ENCODE results near the gene ATG101.

Gene ATG101

DNA sequence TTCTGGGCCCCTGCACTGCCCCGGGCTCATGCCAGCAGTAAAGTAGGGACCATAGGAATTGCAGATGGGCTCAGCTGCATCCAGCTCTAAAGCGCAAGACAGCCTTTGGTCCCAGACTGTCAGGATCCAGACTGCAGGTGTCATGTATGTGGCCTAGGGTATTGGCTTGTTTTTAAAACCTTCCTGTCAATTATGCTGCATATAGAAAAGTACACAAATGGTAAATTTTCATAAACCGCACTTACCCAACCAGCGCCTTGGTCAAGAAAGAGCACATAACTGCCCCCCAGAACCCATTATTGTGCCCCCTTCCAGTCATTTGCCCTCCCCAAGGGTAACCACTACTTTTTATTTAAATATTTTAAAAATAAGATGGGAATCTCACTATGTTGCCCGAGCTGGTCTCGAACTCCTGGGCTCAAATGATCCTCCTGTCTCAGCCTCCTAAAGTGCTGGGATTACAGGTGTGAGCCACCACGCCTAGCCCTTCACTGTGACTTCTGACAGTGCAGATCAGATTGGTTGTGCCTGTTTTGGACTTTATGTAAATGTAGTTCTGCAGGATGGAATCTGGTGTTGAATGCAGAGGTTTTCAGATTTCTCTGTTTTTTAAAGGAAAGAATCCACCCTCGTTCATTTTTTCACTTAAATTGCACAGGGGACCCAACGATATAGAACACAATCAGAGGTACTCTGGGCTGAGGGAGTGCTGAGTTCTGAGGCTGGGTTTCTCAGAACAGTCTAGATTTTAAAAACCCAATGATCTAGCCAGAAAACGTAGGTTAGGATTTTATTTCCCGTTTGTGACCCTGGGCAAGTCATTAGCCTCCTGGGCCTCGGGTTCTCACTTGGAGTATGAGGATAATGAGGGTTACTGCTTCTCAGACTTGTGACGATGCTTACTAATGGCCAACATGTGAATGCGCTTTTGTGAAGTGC lies 11.9 kb upstream of the ATG101 start:
- DNase-seq (ENCODE audit: low spot score): no peak

DNA sequence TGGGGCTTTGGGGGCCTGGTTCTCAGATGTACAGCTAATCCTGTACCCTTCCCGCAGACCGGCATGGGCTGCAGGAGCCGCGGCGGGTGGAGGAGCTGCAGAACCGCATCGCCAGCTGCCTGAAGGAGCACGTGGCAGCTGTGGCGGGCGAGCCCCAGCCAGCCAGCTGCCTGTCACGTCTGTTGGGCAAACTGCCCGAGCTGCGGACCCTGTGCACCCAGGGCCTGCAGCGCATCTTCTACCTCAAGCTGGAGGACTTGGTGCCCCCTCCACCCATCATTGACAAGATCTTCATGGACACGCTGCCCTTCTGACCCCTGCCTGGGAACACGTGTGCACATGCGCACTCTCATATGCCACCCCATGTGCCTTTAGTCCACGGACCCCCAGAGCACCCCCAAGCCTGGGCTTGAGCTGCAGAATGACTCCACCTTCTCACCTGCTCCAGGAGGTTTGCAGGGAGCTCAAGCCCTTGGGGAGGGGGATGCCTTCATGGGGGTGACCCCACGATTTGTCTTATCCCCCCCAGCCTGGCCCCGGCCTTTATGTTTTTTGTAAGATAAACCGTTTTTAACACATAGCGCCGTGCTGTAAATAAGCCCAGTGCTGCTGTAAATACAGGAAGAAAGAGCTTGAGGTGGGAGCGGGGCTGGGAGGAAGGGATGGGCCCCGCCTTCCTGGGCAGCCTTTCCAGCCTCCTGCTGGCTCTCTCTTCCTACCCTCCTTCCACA lies 11.0 kb upstream of the ATG101 start:
- DNase-seq (ENCODE audit: low spot score): no peak

DNA sequence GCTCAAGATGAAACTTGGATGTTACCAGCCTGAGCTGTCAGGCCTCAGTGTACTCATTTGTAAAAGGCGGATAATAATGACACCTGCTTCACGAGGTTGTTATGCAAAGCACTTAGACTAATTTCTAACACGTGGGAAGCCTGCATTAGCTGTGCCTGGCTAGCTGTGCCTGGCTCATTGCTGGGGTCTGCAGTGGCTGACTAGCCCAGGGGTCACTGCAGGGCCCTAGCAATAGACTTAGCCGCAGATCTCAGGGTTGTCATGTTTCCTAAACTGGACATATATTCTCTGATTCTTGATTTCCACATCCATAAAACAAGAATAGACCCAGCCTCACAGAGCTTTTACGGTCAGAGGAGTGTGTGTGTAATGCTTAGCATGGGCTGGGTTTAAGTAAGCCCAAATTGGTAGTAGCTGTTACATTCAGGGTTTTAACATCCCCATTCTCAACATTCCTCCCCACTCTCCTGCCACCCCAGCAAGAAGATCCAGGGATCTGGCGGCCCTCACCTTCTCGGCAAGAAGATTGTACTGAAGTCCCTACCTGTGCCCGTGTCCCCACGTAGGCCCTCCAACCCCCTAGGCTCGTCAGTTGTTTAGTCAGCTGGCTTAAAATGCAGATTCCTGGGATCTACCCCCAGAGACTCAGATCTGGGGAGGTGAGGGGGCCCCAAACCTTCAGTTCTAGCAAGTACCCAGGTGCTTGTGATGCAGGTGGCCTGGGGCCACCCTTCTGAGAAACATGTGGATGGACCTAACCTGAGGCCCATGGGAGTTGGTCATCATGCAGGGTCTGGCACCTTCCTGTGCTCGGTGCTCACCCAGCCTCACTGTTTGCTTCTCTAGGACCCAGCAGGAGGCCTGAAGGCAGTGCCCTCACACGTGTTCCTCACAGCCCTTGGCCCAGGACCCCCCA lies 9.9 kb upstream of the ATG101 start:
- no peak for DNase-seq (ENCODE audit: low spot score)

DNA sequence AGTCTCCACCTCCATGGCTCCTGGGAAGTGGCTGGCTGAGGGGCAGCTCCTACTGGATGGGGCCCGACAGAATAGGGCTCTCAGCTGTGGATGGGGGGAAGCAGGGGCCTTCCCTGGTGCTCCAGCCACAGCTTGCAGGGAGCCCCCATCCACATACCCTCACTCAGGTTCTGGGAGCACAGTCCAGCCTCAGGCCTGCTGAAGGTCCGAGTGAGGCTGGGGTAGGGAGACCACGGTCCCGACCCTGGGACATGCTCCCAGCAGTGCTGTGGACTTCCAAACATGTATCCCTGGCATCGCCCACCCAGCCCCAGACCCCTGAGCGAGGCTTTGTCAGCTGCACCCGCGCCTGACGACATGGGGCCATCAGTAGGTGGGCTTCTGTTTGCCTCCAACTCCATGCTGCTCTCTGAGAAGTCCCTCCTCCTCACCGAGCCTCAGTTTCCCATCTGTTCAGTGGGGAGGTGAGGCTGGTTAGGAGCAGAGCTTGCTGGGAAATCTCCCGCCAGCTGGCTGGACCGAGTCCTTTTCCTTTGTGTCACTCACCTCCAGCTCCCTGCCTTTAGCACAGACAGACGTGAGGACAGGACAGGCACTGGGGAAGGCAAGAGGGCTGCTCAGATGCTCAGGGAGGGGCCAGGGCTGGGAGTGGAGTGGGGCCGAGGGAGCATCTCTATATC lies 9.1 kb upstream of the ATG101 start:
- no peak for DNase-seq (ENCODE audit: low spot score)

DNA sequence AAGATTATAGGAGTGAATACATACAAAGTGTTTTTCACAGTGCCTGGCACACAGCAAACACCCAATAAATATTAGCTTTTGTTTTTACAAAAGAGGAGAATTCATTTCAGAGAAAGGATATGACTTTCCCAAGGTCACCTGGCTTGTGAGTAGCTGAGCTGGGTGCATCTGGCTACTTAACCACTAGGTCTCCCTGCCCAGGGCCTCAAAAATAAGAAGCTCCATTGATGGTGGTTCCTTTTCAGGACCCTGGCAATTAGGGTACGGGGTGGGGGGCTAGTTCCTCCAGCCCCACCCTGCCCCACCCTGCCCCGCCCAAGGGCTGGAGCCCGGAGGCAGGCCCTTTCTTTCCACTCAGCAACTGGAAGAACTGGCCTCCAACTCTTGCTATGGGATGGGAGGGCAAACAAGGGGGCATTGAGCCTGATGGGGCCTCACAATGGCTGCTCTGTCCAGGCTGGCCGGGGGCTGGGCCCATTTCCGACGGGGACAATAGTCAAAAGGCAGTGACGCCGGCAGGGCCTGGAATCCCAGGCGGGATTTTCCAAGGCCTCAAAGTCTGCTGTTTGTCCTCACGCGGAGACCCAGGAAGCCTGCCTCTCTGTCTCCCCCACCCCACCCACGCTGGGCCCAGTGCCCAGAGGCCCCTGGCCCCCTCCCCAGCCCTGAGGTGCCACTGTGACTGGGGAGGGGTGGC lies 8.2 kb upstream of the ATG101 start:
- no peak for DNase-seq (ENCODE audit: low spot score)

DNA sequence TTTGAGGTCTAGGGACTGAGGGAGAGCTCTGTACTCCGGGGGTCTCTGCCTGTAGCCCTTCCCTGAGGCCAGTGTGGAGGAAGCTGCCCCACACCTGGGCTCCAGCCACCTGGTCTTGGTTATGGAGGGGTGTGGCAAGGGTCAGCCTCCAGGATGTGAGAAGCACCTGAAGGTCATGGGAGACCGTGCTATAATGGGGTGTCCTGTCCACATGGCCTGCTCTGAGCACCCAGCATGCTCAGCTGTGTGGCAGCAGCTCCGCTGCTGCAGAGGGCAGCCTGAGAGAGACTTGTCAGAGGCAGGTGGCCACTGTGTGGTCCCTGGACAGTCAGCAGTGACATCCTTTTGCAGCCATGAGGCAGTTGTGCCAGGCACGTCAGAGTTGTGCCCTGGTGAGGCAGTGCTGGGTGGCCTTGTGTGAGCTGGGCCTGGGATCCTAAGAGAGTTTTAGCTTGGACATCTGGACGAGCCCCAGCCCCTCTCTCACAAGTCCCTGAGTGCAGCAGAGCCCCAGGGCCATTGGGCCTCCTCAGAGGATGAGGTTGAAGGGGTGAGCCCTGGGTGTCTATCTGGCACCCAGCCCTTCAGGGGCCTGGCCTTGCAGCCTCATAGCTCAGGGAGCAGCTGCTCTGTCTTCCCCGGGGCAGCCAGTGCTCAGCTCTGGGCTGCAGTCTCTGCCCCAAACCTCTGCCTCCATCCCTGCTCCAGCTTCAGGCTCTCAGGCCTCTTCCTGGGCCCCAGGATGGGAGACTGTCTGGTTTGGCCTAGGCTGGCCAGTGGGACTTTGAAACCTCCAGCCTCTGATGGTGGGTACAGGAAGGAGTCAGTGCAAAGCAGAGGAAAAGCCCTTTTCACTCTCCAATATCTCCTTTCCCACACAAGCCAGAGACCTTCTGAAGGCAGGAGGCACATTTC lies 7.4 kb upstream of the ATG101 start:
- no peak for DNase-seq (ENCODE audit: low spot score)

DNA sequence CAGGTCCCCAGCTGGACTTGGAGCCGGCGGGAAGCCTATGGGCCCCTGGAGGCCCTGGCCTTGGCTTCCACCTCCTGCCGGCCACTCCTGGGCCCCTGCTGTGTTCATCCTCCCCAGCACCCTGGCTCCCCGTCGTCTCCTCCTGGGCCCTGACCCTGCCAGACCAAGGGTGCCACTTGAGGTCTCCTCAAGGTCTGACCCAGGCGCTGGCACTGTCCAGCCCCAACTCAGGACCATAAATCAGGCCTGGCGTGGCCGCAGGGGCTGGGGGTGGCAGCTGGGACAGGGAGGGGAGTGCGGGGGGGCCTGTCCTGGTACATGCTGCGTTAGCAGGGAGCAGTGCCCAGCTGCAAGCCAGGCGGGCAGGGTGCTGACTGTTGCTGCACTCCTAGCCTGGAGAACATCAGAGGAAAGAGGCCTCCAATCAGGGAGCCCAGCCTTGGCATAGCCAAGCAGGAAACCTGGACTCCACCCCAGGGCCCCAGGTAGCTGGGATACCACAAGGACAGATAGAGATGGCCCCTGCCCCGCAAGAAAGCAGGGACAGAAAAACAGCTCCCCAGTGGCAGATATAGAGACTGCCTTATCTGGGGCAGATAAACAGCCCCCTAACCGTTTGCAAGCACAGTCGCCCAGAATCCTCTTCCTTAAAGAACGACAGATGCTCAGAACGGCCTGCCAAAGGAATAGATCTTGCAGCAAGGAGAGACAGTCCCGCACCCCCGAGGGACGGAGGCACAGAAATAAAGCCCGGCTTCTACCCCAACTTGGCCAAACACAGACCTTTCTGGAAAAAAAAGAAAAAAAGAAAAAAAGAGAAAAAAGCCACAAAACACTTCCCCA lies 6.5 kb upstream of the ATG101 start:
- no peak for DNase-seq (ENCODE audit: low spot score)

DNA sequence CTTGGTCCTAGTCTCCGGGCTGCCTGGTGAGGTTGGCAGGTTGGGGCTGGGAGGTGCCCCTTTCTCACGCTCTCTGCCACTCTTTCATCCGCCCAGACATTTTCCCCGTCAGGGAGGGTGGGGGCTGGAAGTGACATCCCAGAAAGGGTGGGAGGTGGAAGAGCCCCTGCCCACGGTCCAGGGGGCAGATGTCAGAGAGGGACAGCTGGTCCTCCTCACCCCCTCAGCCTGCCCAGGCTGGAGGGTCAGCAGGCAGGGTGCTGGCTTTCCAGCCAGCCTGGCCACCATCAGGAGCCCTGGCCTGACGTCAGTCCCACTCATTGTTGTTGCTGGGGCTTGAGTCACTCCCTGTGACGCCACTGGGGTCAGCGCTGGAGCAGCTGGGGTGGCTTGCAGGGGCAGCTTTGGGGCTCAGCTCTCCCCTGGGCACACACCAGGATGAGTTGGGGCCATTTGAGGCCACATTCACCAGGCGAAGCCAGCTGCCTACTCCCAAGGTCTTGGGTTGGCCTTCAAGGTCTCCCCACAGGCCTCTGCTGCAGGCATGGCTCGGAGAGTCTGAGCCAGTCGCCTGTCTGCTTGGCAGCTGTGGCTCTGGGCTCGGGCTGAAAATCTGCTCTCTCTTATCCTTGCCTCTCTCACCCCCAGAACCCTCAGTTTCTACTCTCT lies 5.7 kb upstream of the ATG101 start:
- no peak for DNase-seq (ENCODE audit: low spot score)

DNA sequence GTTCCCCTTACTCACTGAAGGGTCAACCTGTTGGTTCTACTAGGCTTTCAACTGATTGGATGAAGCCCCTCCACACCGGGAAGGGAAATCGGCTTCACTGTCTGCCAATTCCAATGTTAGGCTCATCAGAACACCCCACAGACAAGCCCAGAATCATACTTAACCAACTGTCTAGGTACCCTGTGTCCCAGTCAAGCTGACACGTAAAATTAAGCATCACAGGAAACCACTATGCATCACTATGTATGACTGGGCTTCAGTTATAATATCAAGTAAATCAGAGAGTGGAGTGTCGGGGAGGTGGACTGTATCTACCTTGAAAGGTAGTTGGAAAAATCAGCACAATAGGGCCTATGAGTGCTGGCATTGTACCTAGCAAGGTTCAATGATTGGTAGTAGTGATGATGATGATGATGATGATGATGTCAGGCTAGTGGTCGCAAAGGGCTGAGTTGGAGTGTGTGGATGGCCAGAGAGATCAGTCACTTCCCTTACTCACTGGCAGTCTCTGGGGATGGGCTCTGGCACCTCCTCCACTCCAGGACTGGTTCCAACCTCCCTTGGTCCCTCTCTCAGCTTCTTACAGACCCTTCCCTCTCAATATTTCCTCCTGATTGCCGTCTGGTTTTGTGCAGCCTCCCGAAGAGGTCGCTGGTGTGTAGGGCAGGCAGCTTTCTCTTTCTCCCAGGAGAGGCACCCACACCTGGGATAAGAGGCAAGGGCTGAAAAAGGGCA lies 3.3 kb upstream of the ATG101 start:
- no peak for DNase-seq (ENCODE audit: low spot score)

DNA sequence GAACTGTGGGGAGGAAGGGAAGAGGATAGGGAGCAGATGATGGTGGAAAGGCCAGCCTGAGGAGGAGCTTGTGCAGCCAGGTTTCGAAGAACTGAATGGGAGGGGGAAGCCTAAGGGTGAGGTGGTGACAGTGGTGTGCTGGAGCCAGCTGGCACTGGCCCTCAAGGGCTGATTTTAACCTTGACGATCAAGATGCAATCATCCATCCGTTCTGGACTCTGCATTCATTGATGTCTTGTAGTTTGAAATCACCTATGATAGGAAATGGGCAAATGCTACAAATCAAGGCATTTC lies 2.8 kb upstream of the ATG101 start:
- DNase-seq (ENCODE audit: low spot score): no peak

DNA sequence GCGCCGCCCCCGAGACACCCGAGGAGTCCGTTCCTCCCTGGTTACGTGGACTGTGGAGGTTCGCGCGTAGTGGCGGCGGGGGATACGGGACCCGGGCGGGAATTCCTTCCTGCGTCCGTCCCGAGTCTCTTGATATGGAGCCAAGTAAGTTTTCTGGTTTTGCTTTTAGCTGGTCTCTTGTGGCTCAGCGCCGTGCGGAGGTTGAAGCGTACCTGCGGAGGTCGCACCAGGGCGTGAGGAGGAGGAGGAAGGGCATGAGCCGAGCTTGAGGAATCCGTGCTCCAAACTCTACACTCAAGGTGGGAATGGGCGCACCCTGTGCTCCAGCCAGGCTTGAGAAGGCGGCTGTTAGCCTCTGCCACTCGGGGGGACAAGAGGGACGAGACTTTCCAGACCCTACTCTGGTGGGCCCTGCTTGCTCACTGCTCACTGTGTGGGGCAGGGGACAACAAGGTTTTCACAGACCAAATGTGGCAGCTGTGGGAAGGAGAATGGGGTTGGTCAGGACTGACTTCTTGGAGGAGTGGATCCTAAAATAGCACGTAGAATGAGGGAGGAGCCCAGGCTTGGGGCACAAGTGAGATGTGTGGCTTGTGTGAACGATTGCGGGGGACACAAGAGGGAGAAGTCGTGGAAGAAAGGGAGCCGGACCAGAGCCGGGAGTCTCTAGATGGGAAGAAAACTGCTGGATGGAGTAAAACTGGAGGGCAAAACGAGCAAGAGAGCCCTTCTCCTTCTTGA lies 577 bp downstream of the ATG101 start:
- DNase-seq (ENCODE audit: low spot score): no peak

DNA sequence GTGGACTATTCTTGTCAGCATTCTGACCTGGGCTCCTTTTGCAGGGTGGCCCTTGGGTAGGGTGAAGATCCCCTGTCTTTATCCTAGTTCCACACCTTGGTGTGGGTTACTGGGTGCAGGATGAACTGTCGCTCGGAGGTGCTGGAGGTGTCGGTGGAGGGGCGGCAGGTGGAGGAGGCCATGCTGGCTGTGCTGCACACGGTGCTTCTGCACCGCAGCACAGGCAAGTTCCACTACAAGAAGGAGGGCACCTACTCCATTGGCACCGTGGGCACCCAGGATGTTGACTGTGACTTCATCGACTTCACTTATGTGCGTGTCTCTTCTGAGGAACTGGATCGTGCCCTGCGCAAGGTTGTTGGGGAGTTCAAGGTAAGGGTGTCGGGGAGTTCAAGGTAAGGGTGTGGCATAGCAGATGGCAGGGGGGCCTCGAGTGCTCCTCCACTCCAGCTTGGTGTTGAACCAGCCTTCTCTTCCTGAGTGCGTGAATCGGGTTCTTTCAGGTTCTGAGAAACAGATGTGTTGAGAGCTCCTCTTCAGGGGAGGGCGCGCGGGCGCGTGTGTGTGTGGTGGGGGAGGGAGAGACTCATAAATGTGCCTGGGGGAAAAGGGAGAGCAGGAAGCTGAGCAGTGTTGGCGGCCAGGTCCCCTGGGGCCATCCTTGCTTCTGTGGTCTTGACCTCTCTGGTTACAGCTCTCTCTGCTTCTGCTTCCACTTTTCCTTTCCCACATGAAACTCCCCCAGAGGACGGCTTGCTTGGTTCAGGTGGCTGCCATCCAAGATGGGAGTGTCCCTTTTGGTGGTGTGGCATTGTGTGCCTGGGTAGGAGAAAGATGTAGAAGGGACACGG lies 4.0 kb downstream of the ATG101 start:
- no peak for DNase-seq (ENCODE audit: low spot score)

DNA sequence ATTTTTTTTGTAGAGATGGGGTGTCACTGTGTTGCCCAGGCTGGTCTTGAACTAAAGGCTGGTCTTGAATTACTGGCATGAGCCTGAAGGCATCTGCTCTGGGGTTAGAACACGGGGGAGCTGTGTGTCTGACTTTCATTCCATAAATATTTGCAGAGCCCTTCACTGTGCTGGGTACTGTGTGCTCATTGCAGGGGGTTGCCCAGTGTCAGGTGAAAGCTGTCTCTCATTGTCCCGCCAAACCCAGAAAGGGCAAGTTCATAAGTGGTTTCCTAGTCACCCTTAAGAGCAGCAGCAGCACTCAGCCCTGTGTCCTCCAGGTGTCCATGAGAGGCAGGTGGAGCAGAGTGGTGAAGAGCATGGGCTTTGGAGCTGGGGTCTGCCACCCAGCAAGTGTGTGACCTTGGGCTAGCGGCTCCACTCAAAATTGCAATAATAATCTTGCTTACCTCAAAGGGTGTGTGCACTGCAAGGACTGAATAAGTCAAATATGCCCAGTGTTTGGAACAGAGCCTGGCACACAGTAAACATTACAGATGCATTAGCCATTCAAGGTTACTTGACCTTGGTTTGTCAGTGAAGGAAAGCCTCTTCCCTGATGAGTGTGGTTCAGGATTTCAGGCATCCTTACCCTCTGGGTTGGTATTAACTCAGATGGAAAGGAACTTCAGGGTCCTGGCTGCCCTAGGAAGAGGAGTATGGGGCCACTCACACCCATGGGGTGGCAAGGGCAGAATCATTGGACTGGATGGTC lies 5.4 kb downstream of the ATG101 start:
- no peak for DNase-seq (ENCODE audit: low spot score)

DNA sequence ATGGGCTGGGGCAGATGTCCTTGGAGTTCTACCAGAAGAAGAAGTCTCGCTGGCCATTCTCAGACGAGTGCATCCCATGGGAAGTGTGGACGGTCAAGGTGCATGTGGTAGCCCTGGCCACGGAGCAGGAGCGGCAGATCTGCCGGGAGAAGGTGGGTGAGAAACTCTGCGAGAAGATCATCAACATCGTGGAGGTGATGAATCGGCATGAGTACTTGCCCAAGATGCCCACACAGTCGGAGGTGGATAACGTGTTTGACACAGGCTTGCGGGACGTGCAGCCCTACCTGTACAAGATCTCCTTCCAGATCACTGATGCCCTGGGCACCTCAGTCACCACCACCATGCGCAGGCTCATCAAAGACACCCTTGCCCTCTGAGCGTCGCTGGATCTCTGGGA lies 7.0 kb downstream of the ATG101 start:
- no peak for DNase-seq (ENCODE audit: low spot score)

DNA sequence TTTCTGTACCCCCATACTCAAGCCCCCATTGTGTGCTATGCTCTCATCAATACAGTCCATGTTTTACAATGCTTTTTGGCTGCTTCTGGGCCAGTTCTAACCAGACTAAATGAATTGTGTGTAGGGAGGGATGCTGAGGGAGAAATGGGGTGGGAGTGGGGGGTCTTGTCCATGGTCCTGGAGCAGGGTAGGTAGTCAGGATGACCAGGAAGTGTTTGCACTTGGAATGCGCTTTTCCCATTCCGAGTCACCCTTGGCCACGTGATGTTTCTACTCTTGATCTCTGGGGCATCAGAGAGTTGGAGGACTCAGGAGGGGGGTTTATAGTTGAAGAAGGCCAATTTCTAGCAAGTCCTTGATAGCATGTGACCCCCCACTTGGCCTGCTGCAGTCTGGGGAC lies 8.5 kb downstream of the ATG101 start:
- no peak for DNase-seq (ENCODE audit: low spot score)

All from CD4-positive, alpha-beta T cell treated with Interleukin-15 for 4 hours (primary cell).